SU-DHL-6 (cell line): ENCODE measurements around the gene TOGARAM2.

ENCODE experiments used
- H2AFZ ChIP-seq: fragments of 200-600 bp; sonication (generic); 2 replicates; pipeline ENCODE4 v1.6.1; 2014; ENCODE audit warnings: low read depth, mild to moderate bottlenecking, moderate library complexity, mixed read lengths, antibody characterized with exemption, low read length; ENCODE audit not compliant: severe bottlenecking
- H3F3A ChIP-seq: fragments of 200-600 bp; shearing (Covaris generic); 2 replicates; pipeline ENCODE4 v1.6.0; 2016; ENCODE audit warnings: antibody characterized with exemption, mild to moderate bottlenecking; ENCODE audit not compliant: insufficient read depth
- H3K27ac ChIP-seq: fragments of 200-600 bp; sonication (generic); 2 replicates; pipeline ENCODE4 v1.5.1; 2016; ENCODE audit warnings: low read depth, mild to moderate bottlenecking, low read length, moderate library complexity, mixed read lengths
- H3K27me3 ChIP-seq: fragments of 200-600 bp; sonication (generic), shearing (Covaris generic); 2 replicates; pipeline ENCODE4 v1.6.0; 2014; ENCODE audit warnings: mild to moderate bottlenecking, low read length
- H3K36me3 ChIP-seq: fragments of 200-600 bp; sonication (generic); 2 replicates; pipeline ENCODE4 v1.6.1; 2014; ENCODE audit warnings: mild to moderate bottlenecking, low read length, mixed read lengths
- H3K4me2 ChIP-seq: fragments of 300-600, 200-600 bp; shearing (Covaris generic), sonication (generic); 2 replicates; pipeline ENCODE4 v1.6.0; 2014; ENCODE audit warnings: low read length, low read depth, mild to moderate bottlenecking; ENCODE audit not compliant: poor library complexity, severe bottlenecking
- H3K4me3 ChIP-seq: fragments of 200-600 bp; sonication (generic); 2 replicates; pipeline ENCODE4 v1.5.1; 2014; ENCODE audit warnings: antibody characterized with exemption, low read length, mild to moderate bottlenecking, mixed read lengths; ENCODE audit not compliant: insufficient read depth, poor library complexity, severe bottlenecking
- H3K79me2 ChIP-seq: fragments of 200-600 bp; sonication (generic); 2 replicates; pipeline ENCODE4 v1.6.1; 2014; ENCODE audit warnings: mild to moderate bottlenecking, low read length, moderate library complexity; ENCODE audit not compliant: insufficient read depth
- H3K9ac ChIP-seq: fragments of 200-600 bp; sonication (generic); 2 replicates; pipeline ENCODE4 v1.7.0; 2014; ENCODE audit warnings: mild to moderate bottlenecking, low read length
- H3K9me2 ChIP-seq: fragments of 200-600 bp; sonication (generic); replicated peaks from 2 replicates; pipeline ENCODE4 v1.6.1; 2014; ENCODE audit warnings: low read length; ENCODE audit not compliant: insufficient read depth
- H3K9me3 ChIP-seq: fragments of 200-600 bp; sonication (generic); 2 replicates; pipeline ENCODE4 v1.6.1; 2014; ENCODE audit warnings: low read length, mixed read lengths; ENCODE audit not compliant: insufficient read depth
- H4K20me1 ChIP-seq: fragments of 200-600 bp; sonication (generic); 2 replicates; pipeline ENCODE4 v1.6.1; 2014; ENCODE audit warnings: low read depth, mild to moderate bottlenecking, antibody characterized with exemption, low read length, moderate library complexity, mixed read lengths
- CTCF ChIP-seq: fragments of 200-600 bp; sonication (generic); IDR thresholded peaks from one replicate; pipeline ENCODE4 v1.5.1; 2017; ENCODE audit warnings: antibody characterized with exemption, mild to moderate bottlenecking, low read length, moderate library complexity; ENCODE audit not compliant: insufficient read depth, poor library complexity, severe bottlenecking
- EZH2phosphoT487 ChIP-seq: fragments of 200-600 bp; sonication (generic), shearing (Covaris generic); conservative IDR thresholded peaks from 2 replicates; pipeline ENCODE4 v1.6.1; 2018; ENCODE audit warnings: mild to moderate bottlenecking, antibody characterized with exemption, low read length, moderate library complexity, mixed read lengths

Gene TOGARAM2

DNA sequence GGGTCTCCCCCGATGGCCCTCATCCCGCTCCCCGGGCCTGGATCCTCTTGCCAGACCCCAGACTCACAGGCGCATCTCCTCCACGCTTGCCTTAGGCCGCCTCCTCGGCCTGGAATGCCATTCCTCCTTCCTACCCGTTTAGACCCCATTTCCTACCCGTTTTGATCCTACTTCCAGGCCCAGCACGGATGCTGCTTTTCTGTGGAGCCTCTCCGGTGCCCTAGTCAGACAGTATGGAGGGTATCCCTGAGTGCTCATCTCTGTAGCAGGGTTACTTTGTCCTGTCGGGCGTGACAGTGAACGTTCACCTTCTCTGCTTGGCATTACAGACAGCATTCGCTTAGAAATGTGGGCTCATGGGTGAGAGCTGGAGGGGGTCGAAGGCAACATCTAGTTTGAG lies 9.3 kb downstream of the TOGARAM2 start:
- no peak overlapping the region for H3K4me3 ChIP-seq
- H2AFZ ChIP-seq, result no peak overlapping the region
- H3K79me2 ChIP-seq, result no peaks in the 10 kb centered on the region
- H3K9me2 ChIP-seq, result no peaks in the 10 kb centered on the region
- H3K36me3 ChIP-seq, result no peaks in the 10 kb centered on the region
- no peak overlapping the region for H3K27ac ChIP-seq
- no peaks in the 10 kb centered on the region for H4K20me1 ChIP-seq
- no peak overlapping the region for H3K9ac ChIP-seq
- no peaks in the 10 kb centered on the region for H3K27me3 ChIP-seq
- TF ChIP-seq EZH2phosphoT487, result no peak
- TF ChIP-seq CTCF, result no peak
- H3F3A ChIP-seq, result no peaks in the 10 kb centered on the region
- no peak overlapping the region for H3K4me2 ChIP-seq
- no peaks in the 10 kb centered on the region for H3K9me3 ChIP-seq

DNA sequence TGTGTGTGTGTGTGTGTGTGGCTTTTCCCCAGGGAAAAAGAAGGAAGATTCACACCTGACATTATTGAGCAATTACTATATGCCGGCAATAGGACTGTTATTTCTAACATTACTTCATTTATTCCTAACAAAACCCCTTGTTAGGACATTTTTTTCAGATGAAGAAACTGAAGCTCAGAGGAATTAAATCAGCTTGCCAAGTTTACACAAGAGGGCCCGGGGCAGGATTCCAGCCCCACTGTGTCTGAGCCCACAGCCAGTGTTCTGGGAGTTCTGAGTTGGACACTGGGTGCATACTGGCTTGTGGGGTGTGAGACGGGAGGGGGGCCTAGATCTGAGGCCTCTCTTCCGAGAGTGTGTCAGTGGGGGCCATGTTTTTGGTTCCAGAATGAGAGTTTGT lies 9.9 kb downstream of the TOGARAM2 start:
- H3K9me3 ChIP-seq, result no peaks in the 10 kb centered on the region

GRCh38 chr2:28991460-28991859 lies 10.4 kb downstream of the TOGARAM2 start:
- Histone ChIP-seq H3K79me2 (no peaks in the 10 kb centered on the region), H3K9ac (no peak overlapping the region), H4K20me1 (no peaks in the 10 kb centered on the region), H3K36me3 (no peaks in the 10 kb centered on the region), H3K27ac (no peak overlapping the region), H3K27me3 (no peaks in the 10 kb centered on the region), H3K9me3 (no peaks in the 10 kb centered on the region), H3K9me2 (no peaks in the 10 kb centered on the region), H3F3A (no peaks in the 10 kb centered on the region), H3K4me2 (no peak overlapping the region), H2AFZ (no peak overlapping the region), H3K4me3 (no peak overlapping the region)
- TF ChIP-seq EZH2phosphoT487 (no peak), CTCF (no peak)

More for the DNA sequence above, 9.9 kb downstream of the TOGARAM2 start:
- Histone ChIP-seq H3K9ac (no peak overlapping the region), H2AFZ (no peak overlapping the region), H3K36me3 (no peaks in the 10 kb centered on the region), H3K79me2 (no peaks in the 10 kb centered on the region), H3K4me3 (no peak overlapping the region), H3K4me2 (no peak overlapping the region), H3K27ac (no peak overlapping the region), H3K9me2 (no peaks in the 10 kb centered on the region), H3F3A (no peaks in the 10 kb centered on the region), H3K27me3 (no peaks in the 10 kb centered on the region), H4K20me1 (no peaks in the 10 kb centered on the region)
- no peak for TF ChIP-seq EZH2phosphoT487
- no peak for TF ChIP-seq CTCF
